Activated naive CD8-positive, alpha-beta T cell treated with anti-CD3 and anti-CD28 coated beads, Interleukin-2, amount 50 U/mL, for 16 hours (primary cell): ENCODE data around the gene ZNF646.

Source experiments
- DNase-seq: peaks from one replicate; pipeline ENCODE4 v3.0.0-alpha.2; 2020; ENCODE audit warnings: low read depth, low spot score

Gene ZNF646

GRCh38 chr16:31073970-31074813, at the start of gene ZNF646, which contains the start of gene ZNF668:
TSS of gene ZNF646 (plus strand) at chr16:31074422. CDS start at chr16:31076325, 1,903 bp downstream.
TSS of gene ZNF668 (minus strand) at chr16:31074240. CDS start at chr16:31064459, 9,781 bp downstream.
- peak; percentile 95 for DNase-seq

- DNase-seq: no peak
Observed at GRCh38 chr16:31025339-31025738, 48.9 kb upstream of the ZNF646 start.

GRCh38 chr16:31029272-31029671, 45.0 kb upstream of the ZNF646 start:
- no peak for DNase-seq

GRCh38 chr16:31031276-31031675, 42.9 kb upstream of the ZNF646 start:
- DNase-seq: no peak

GRCh38 chr16:31032736-31033708, 41.2 kb upstream of the ZNF646 start, which contains the start of gene STX4:
TSS of gene STX4 (plus strand) at chr16:31033558. CDS start at chr16:31033806, 248 bp downstream.
- peak; percentile 93 for DNase-seq

GRCh38 chr16:31033709-31034492, 40.3 kb upstream of the ZNF646 start:
- peak; percentile 69 for DNase-seq

- no peak for DNase-seq
Observed at GRCh38 chr16:31036691-31037090, 37.5 kb upstream of the ZNF646 start.

- no peak for DNase-seq
Observed at GRCh38 chr16:31038993-31039392, 35.2 kb upstream of the ZNF646 start.

GRCh38 chr16:31042866-31043265, 31.4 kb upstream of the ZNF646 start:
- no peak for DNase-seq

- DNase-seq: no peak
Observed at GRCh38 chr16:31043352-31043751, 30.9 kb upstream of the ZNF646 start.

- no peak for DNase-seq
Observed at GRCh38 chr16:31043898-31044481, 30.2 kb upstream of the ZNF646 start.

- no peak for DNase-seq
Observed at GRCh38 chr16:31050280-31051030, 23.8 kb upstream of the ZNF646 start.

- no peak for DNase-seq
Observed at GRCh38 chr16:31052114-31052513, 22.1 kb upstream of the ZNF646 start.

GRCh38 chr16:31055613-31056012, 18.6 kb upstream of the ZNF646 start:
- no peak for DNase-seq

GRCh38 chr16:31061126-31061812, 13.0 kb upstream of the ZNF646 start:
- DNase-seq: no peak

- DNase-seq: no peak
Observed at GRCh38 chr16:31061813-31062440, 12.3 kb upstream of the ZNF646 start.

GRCh38 chr16:31063495-31063842, 10.8 kb upstream of the ZNF646 start:
- no peak for DNase-seq

GRCh38 chr16:31063843-31064611, 10.2 kb upstream of the ZNF646 start:
- DNase-seq: no peak
